A204.1 (cell line): ENCODE measurements around the gene MPG.
A peak's percentile ranks its signal among the peaks of the same experiment; 100 is the strongest.

Source experiments
- FAIRE-seq: peaks from 2 replicates; lab custom pipeline; 2012; peaks lifted over from hg19 to GRCh38; lab: Jason Lieb, UNC

The MPG gene

GRCh38 chr16:66309-67182 is 11.5 kb upstream of the MPG start:
- FAIRE-seq = no peak

GRCh38 chr16:67183-67791 is 10.7 kb upstream of the MPG start:
- no peak for FAIRE-seq

- no peak for FAIRE-seq
Measured at GRCh38 chr16:67884-68789, 9.9 kb upstream of the MPG start.

DNA sequence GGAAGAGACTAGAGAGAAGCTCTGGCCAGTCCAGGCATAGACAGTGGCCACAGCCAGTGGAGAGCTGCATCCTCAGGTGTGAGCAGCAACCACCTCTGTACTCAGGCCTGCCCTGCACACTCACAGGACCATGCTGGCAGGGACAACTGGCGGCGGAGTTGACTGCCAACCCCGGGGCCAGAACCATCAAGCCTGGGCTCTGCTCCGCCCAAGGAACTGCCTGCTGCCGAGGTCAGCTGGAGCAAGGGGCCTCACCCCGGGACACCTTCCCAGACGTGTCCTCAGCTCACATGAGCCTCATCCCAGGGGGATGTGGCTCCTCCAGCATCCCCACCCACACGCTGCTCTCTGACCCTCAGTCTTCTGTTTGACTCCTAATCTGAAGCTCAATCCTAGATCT is 8.8 kb upstream of the MPG start:
- FAIRE-seq = no peak

DNA sequence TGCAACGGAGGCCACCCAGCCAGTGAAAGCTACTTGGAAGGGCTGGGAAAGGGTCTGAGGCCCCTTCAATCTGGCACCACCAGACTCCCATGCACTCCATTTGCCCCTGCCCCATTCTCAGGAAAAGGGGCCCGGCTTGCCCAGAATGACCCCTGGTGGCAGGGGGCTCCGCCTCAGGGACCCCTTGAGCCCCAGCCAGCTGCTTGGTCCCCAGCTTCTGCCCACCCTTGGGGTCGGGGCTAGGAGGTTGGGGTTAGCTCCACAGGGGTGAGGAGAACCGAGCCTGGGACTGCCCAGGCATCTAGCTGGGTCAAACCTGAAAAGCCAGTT is 6.8 kb upstream of the MPG start:
- FAIRE-seq = no peak

DNA sequence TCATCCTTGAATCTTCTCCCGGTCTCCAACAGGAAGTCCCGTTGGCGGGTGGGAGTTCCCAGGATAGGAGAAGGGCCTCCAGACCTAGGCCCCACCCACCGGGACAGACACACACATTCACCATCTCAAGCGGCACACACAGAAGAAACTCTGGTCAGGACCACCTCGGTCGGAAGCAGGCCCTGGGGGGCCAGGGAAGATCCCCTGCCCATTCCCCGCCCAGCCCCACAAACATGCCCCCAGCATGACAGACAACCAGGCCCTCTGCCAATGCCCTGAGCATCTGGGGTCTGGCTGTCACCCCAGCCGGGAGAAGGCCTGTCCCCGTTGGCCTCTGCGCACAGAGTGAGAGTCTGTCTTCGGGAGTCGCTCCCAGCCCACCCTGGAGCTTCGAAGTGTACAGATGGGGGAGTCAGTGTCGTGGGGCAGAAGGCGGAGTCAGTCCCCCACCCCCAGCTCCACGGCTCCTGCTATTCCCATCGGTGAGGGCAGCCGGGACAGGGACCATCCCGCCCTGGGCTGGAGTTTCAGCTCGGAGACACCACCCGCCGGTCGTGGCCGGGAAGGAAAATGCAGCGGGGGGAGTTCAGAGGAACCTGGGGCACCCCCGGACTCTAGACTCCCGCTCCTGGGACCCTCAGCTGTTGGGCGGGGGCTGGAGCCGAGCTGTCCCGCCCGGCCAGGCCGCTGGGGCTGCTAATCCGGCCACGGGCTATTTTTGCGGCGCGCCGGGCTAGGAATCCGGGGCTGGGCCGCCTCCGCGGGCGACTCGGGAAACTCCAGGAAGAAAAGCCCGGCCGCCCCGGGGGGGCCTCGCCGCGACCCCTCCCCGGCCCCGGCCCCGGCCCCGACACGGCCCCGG is 6.3 kb upstream of the MPG start:
- peak; percentile 52 for FAIRE-seq

DNA sequence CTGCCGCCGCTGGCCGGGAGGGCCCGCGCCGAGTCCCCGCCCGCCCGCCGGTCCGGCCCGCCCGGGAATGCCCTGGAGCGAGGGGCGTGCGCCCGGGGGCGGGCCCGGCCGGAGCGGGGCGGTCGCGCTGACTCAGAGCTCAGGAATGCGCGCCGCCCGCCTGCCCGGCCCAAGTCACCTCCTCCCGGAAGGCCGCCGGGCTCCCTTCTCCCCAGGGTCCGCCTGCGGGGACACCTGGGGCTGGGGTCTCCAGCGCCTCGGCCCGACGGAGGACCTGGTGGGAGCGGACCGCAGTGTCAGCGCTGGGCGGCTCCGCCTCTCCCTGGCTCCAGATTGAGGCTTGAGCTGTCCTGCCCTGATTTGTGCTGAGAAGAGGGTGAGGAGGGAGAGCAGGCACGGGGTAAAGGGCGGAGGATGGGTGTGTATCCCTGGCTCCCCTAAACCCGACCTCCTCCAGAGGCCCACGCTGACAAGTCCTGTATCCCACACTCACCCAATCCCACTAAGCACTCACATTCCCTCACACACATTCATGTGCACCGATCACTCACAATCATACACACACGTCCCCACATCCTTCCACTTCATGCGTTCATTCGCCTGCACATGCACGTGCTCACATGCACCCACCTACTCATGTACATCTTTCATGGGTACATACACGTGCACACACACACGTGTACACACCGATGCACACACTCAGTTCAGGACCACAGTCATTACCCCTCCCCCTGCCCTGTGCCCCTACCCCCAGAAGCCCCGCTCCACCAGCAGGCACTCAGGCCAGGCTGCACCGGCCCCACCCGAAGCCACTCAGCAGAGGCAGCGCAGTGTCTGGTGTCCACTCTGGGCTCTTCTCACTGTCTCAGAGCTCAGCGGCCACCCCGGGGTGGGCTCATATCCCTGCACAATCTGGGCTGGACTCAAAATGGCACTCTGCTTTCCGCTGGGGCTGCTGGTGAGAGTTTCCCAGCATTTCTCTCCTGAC is 5.2 kb upstream of the MPG start, which contains the start of gene RHBDF1:
Gene RHBDF1, minus strand, starts transcription at position 71 of the 988 bp plus-strand sequence. CDS start 7,616 bp downstream, outside the sequence.
- FAIRE-seq = no peak

GRCh38 chr16:74051-74746 is 3.8 kb upstream of the MPG start:
- no peak for FAIRE-seq

DNA sequence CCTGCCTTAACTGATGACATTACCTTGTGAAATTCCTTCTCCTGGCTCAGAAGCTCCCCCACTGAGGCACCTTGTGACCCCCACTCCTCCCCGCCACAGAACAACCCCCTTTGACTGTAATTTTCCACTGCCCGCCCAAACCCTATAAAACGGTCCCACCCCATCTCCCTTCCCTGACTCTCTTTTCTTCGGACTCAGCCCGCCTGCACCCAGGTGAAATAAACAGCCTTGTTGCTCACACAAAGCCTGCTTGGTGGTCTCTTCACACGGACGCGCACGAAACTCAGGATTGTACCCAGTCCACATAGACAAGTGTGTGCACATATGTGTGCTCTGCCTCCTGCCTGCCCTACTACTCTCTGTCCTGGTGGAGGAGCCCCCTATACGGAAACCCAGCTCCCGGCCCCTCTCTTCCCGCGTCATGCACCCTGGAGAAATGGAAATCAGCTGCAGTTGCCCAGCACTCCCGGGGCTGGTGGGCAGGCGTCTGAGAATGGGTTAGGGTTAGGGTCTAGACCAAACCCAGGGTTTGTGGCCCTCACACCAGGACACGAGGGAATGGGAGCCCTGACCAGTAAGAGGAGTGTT is 3.2 kb upstream of the MPG start:
- FAIRE-seq = no peak

- no peak for FAIRE-seq
Measured at GRCh38 chr16:75580-76501, 2.2 kb upstream of the MPG start.

DNA sequence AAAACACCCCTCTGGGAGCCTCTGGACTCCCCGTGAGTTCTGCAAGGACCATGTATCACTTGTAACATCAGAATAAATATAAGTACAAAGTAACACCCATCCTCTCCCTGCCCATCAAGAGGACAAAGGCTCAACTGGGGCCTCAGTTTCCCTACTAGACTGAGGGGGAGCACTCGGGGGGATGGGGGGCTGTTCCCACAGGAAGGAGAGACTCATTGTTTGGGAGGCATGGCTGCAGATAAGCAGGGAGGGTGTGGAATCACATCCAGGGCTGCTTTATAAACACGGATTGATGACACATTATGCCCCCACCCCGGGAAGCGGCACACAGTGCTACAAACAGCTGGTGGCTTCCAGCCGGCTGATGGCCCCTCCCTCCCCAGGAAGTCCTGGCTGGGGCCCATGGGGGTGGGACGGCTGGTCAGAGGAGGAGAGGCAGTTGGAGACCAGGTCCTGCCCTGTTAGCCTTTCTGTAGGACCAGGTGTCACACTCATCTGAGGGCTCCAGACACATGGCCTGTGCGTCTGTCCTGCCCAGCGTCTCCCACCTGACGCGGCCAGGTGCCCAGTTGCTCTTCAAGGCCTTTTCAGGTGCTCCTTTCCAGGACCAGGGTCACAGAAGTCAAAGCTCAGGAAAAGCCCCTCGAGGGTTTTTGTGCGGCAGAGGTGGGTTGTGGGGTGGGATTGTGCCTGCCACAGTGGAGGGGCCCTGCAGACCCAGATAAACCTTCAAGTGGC is 1.3 kb upstream of the MPG start:
- no peak for FAIRE-seq

GRCh38 chr16:77273-77806 is 685 bp upstream of the MPG start:
- no peak for FAIRE-seq

GRCh38 chr16:78444-79150 is 572 bp downstream of the MPG start:
- no peak for FAIRE-seq

DNA sequence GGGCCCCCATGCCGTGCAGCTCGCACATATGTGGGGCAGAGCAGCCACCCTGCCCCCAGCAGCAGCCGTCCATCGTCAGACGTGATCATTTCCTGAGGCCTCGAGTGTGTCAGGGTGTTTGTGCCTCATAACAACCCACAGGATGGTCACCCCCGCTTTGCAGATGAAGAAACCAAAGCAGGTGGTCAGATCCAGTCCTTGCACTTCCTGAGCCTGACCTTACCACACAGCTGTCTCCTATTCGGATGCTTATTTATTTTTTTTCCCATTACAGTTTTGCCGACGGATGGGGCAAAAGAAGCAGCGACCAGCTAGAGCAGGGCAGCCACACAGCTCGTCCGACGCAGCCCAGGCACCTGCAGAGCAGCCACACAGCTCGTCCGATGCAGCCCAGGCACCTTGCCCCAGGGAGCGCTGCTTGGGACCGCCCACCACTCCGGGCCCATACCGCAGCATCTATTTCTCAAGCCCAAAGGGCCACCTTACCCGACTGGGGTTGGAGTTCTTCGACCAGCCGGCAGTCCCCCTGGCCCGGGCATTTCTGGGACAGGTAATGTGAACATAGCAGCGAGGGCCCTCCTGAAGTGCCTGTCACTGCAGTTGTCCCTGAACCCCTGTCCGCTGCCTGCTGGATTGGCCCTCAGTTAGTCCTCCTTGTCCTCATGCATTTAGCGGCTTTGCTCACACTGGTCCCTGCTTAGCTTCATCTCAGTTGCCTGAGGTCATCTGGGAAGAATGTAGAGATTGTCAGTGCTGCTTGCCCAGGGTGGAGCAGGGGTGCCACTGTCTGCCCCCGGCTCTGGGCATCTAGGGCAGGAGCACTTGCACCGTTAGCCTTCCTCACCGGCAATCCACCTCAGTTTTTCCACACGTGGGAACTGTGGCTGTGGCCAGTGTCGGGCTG is 1.4 kb downstream of the MPG start:
- no peak for FAIRE-seq

GRCh38 chr16:83060-83603 is 5.1 kb downstream of the MPG start:
- no peak for FAIRE-seq
